ENCODE results near the gene PRODH.
"Not testable (repeated sequence)": the region's sequence is repeated elsewhere in the genome, so short reads cannot be mapped to it uniquely, and the experiment has no call there.

PRODH gene

DNA sequence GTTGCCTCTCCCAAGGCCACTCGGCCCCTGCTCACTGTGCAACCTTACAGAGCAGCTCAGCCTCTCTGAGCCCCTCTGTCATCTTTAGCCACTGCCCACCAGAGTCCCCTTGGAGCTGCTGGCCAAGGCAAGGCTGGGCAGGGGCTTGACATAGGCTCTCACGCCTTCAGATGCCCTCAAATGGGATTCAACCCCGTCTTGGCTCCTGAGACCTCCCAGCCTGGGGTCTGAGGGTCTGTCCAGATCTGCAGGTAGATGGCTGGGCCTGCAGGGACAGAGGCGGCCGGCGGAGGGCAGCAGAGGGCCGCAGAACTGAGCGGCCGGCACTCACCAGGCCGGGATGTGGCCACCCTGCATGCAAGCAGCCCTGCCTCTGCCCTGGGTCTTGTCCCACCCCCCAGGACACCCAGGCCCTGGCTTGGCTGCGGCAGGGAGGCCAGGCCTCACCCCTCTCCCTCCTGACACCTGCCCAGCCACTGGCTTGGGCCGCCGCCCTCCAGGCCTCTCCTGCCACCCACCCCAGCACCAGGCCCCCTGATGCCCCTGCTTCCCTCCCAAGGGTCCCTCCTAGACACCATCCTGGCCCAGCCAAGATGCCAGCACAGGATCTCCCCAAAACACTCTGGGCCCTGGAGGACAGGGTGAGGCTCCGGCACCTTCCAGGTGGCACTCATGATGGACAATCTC, 18.4 kb upstream of the PRODH start:
- DNase-seq (ENCODE audit: low read depth in 3 of 3), result peak in 2 of 3 experiments; percentile 12 to 31

DNA sequence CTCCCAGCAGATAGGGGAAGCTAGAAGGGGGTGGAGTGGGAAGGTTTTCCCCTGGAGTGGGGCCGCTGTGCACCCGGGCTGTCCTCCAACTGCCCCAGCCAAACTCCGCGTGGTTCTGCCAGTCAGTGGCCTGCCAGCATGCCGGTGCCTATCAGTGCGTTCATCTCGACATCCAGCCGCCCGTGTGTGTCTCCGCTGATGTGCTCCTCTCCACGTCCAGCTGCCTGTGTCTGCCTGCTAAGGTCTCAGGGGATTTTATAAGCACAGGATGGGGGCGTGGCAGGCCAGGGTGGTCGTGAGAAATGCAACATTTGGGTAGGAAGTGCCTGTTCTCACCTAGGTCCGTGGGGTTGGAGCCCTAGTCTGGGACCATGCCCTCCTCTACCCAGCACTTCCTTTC, 17.0 kb upstream of the PRODH start:
- DNase-seq (ENCODE audit: low read depth in 3 of 3), result not testable (repeated sequence)

DNA sequence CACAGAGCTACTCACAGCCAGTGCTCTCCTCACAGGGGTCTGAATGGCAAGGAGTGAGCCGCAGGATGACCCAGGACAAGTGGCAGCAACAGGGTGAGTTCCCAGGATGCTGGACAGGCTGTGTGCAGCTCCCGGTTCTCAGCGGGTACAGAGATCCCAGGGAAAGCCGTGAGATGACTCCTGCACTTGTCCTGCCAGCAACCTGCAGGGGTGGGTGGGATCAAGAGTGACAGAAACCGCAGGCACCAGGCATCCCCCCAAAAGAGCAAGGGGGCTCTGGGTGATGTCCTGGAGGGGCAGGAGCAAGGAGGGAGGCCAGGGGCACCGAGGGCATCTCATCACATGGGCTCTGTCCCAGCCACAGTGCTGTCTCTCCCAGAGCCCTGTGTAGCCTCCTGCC, 15.9 kb upstream of the PRODH start:
- no peak for DNase-seq (ENCODE audit: low read depth in 3 of 3)

- no peak for DNase-seq (ENCODE audit: low read depth in 3 of 3)
Measured at GRCh38 chr22:18950141-18950540, 14.0 kb upstream of the PRODH start.

DNA sequence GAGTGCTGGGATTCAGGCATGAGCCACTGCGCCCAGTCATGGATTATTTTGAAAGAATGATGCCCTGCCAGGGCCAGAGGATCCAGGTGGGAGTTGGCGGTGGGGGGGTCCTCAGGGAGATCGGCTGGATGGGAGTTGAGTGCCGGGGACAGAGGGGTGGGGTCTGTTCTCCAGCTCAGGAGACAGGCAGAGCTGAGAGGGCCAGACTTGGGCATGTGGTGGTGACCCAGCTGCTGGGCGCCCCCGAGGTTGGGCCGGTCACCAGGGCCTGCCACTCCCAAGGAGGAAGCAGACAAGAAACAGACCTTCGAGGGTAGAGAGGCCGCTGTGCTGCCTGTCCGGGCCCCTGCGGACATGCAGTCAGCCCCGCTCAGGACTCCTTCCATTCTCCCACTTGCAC, 11.8 kb upstream of the PRODH start:
- no peak for DNase-seq (ENCODE audit: low read depth in 3 of 3)

- DNase-seq (ENCODE audit: low read depth in 3 of 3), result not testable (repeated sequence)
Measured at GRCh38 chr22:18947105-18947504, 11.0 kb upstream of the PRODH start.

GRCh38 chr22:18938691-18939090, 2.6 kb upstream of the PRODH start:
- not testable (repeated sequence) for DNase-seq (ENCODE audit: low read depth in 3 of 3)

- DNase-seq (ENCODE audit: low read depth in 3 of 3), result not testable (repeated sequence)
Measured at GRCh38 chr22:18934688-18935087, 1.4 kb downstream of the PRODH start.

- no peak for DNase-seq (ENCODE audit: low read depth in 3 of 3)
Measured at GRCh38 chr22:18933914-18934313, 2.2 kb downstream of the PRODH start.

GRCh38 chr22:18931905-18932652, 4.0 kb downstream of the PRODH start:
- DNase-seq (ENCODE audit: low read depth in 3 of 3), result no peak

- no peak for DNase-seq (ENCODE audit: low read depth in 3 of 3)
Measured at GRCh38 chr22:18929459-18929858, 6.6 kb downstream of the PRODH start.

DNA sequence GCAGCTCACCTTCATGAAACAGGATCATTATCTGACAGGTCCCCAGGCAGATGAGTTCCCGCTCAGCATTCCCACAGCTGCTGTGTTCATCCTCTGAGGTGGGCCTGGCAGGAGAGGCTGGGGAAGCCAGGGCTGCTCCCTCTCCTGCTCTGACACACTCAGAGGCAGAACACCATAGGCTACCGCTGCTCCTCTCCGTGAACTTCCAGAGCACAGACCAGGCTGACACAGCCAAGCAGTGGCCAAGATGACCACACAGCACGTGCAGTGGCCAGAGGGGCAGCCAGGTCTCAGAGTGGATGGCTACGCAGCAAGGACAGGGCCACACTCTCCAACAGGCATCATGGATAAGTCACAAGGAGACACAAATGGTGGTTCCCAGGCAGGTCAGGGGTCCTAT, 8.5 kb downstream of the PRODH start:
- no peak for DNase-seq (ENCODE audit: low read depth in 3 of 3)

GRCh38 chr22:18927020-18927419, 9.1 kb downstream of the PRODH start:
- no peak for DNase-seq (ENCODE audit: low read depth in 3 of 3)

DNA sequence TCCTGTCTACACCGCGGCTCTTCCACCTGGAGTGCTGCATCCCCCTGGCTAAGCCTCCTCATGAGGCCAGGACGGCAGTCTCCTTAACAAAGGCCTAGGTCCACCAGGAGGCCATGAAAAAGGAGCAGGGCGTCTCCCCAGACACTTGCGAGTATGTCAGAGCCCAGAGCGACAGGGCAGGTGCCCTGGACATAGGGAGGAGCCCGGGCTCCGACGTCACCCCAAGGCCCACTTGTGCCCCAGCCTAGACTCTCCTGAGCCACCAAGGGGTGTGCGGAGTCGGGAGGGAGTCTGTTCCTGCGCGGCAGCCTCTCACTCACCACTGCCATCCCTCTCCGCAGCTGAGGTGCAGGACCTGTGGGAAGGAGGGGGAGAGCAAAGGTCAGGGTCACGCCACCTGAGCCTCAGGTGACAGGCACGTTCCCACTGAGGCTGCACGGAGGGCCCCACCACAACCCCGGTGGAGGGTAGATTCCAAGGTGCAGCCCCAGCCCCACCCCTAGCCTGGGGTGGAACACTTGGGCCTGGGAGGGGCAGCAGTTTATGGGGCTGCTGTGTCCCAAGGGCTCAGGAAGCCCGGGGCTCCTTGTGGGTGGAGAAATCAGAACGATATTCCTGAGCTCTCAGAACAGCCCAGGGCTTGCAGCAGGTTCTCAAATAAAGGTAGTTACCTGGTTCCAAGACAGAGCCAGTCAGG, 10.6 kb downstream of the PRODH start:
- DNase-seq (ENCODE audit: low read depth in 3 of 3), result no peak

GRCh38 chr22:18920257-18920902, 15.7 kb downstream of the PRODH start:
- not testable (repeated sequence) for DNase-seq (ENCODE audit: low read depth in 3 of 3)

GRCh38 chr22:18917818-18918217, 18.3 kb downstream of the PRODH start:
- not testable (repeated sequence) for DNase-seq (ENCODE audit: low read depth in 3 of 3)

GRCh38 chr22:18915550-18915949, 20.5 kb downstream of the PRODH start:
- not testable (repeated sequence) for DNase-seq (ENCODE audit: low read depth in 3 of 3)

DNA sequence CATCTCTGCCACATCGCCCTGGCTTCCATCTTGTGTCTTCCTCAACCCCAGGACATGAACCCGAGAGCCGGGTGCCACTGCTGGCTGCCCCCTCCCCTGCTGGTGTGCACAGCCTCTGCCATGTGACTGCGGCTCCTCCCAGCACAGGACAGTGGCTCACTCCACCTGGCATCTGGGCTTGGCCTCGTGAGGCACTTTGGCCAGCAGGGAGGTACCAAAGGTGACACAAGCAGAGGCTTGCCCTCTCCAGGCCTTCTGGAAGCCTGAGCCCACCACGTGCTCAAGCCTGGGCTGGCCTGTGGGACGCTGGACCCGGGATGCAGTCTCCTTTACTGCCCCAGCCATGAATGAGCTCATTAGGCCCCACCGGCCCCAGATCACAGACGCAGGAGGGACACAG, 21.5 kb downstream of the PRODH start:
- not testable (repeated sequence) for DNase-seq (ENCODE audit: low read depth in 3 of 3)

DNA sequence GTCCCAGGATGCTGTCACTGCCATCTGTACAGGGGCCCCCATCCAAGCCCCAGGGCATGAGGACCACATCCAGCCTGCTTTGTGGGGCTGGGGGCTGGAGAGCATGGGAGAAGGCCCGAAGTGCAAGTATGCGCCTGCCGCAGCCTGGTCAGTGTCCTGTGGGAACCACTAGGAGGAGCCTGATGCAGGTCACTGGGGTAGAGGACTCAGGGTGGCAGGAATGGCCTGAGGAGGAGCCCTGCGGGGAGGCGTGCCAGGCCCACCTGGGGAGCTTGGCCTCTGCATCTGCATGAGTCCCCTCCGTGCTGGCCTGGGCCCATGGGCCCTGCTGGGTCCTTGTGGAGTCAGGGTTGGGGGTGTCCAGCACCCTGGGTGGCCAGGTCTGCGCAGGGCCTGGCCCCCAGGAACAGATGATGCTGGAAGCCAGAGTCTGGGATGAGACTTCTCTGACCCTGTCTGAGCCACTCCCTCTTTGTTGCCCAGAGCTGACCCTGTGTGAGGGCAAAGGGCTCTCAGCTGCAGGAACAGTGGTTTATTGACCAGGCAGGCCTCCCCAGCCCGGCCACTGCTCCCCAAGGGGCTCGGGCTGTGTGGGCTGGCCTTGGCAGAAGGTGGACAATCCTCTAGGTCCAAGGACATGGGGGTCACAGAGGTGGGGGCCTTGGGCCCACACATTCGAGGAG, 23.7 kb downstream of the PRODH start:
- DNase-seq (ENCODE audit: low read depth in 3 of 3), result not testable (repeated sequence)

DNA sequence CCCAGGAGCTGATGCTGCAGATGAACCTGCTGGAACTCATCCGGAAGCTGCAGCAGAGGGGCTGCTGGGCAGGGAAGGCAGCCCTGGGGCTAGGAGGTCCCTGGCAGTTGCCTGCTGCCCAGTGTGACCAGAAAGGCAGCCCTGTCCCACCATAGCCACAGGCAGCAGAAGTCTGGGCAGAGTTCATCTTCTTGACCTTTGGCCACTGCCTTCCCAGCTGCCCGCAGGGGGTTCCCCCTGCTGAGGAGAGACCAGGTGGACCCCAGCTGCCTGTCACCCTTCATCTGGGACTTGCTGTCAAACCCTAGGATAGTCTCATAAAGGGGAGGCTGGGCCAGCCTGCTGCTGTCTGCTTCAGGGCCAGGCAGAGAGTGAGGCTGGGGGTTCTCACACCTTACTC, 24.6 kb downstream of the PRODH start:
- not testable (repeated sequence) for DNase-seq (ENCODE audit: low read depth in 3 of 3)

- DNase-seq (ENCODE audit: low read depth in 3 of 3), result no peak
Measured at GRCh38 chr22:18909556-18909955, 26.5 kb downstream of the PRODH start.

DNA sequence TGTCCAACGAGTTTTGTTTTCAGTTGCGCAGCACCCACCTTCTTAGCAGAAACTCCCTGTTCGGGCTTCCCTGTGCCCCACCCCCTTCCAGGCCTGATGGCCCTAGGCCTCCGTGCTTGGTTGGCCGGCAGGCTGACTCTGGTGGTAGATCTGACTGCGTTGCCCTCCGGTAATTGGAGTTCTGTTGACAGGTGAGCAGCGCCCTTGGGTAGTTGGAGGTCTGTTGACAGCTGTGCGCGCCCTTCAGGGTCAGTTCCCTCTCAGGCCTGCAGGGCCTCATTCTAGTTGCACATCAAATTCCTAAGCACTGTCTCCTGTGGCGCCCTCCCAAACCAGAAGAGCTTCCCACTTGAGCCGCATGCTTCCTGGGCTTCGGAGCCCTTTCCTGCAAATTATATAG, 29.2 kb downstream of the PRODH start:
- no peak for DNase-seq (ENCODE audit: low read depth in 3 of 3)

Measured in stimulated activated CD4-positive, alpha-beta T cell treated with anti-CD3 and anti-CD28 coated beads, TNF-alpha, amount 100 ng/mL, for 4 hours (primary cell).